Activated CD4-positive, alpha-beta T cell treated with anti-CD3 and anti-CD28 coated beads, Interleukin-2, amount 10 ng/mL, durations not matched to agents 24 days and 14 days (primary cell): ENCODE results near the gene PLK2. TPM values are rescaled to one million over a fixed set of nuclear protein-coding genes. Genes with fewer than 3 reads are reported as not detected.
A peak's percentile ranks its signal among the peaks of the same experiment; 100 is the strongest.

ENCODE experiments used
- DNase-seq: peaks from one replicate; pipeline ENCODE4 v3.0.0; 2022
- H3K27ac Mint-ChIP-seq: one replicate; pipeline ENCODE4 v1.8.0; 2022; ENCODE audit warnings: mild to moderate bottlenecking, mixed read lengths
- H3K27me3 Mint-ChIP-seq: one replicate; pipeline ENCODE4 v1.8.0; 2022; ENCODE audit warnings: mixed read lengths
- H3K36me3 Mint-ChIP-seq: one replicate; pipeline ENCODE4 v1.8.0; 2022; ENCODE audit warnings: low read depth, mild to moderate bottlenecking, mixed read lengths
- H3K4me1 Mint-ChIP-seq: one replicate; pipeline ENCODE4 v1.8.0; 2021; ENCODE audit warnings: mixed read lengths
- H3K4me3 Mint-ChIP-seq: one replicate; pipeline ENCODE4 v1.8.0; 2022; ENCODE audit warnings: mild to moderate bottlenecking, moderate library complexity, mixed read lengths
- H3K9me3 Mint-ChIP-seq: one replicate; pipeline ENCODE4 v1.8.0; 2021; ENCODE audit warnings: mixed read lengths
- intact Hi-C: fragments of 100-400 bp; cut with micrococcal nuclease; formaldehyde crosslinking; loops from one replicate; pipeline ENCODE4 v1.15.1; 2023
- total RNA-seq: library from RNA; stranded (reverse); gene quantifications from 2 replicates; pipeline ENCODE4 v1.2.3, GENCODE V29; 2022

Gene PLK2
- total RNA-seq, 1 donor from 2014 or later, result 30.1 TPM

GRCh38 chr5:58493141-58493540 lies 33.3 kb upstream of the PLK2 start:
- no peak for DNase-seq
- H3K4me3 Mint-ChIP-seq, result no peak overlapping the region
- intact Hi-C loops, result no loop called here
- H3K36me3 Mint-ChIP-seq, result no peaks in the 10 kb centered on the region
- no peaks in the 10 kb centered on the region for H3K9me3 Mint-ChIP-seq
- H3K4me1 Mint-ChIP-seq, result no peaks in the 10 kb centered on the region
- no peak overlapping the region for H3K27ac Mint-ChIP-seq
- H3K27me3 Mint-ChIP-seq, result peaks cover 14% of the 10 kb centered on the region

- no peak within 1 kb of the TSS for H3K27ac Mint-ChIP-seq
- intact Hi-C loops, result no loop called here
Measured at GRCh38 chr5:58491216-58491892, 31.5 kb upstream of the PLK2 start, which contains the start of gene GAPT. Gene GAPT, plus strand, starts transcription at chr5:58491435. Its CDS starts 3,102 bp downstream, at chr5:58494537.

GRCh38 chr5:58490402-58491050 lies 30.6 kb upstream of the PLK2 start:
- Mint-ChIP-seq H3K27ac (no peak overlapping the region), H3K36me3 (no peaks in the 10 kb centered on the region), H3K4me1 (no peaks in the 10 kb centered on the region), H3K9me3 (no peaks in the 10 kb centered on the region), H3K4me3 (no peak overlapping the region), H3K27me3 (peaks cover 20% of the 10 kb centered on the region)
- DNase-seq, result no peak
- intact Hi-C loops, result no loop called here

More at GRCh38 chr5:58491216-58491892, 31.5 kb upstream of the PLK2 start, which contains the start of gene GAPT:
- Mint-ChIP-seq H3K27me3 (peaks cover 18% of the 10 kb centered on the region), H3K9me3 (no peaks in the 10 kb centered on the region), H3K4me3 (no peak within 1 kb of the TSS), H3K36me3 (no peaks in the 10 kb centered on the region), H3K4me1 (no peaks in the 10 kb centered on the region)
- DNase-seq, result no peak

GRCh38 chr5:58486290-58486689 lies 26.4 kb upstream of the PLK2 start:
- Mint-ChIP-seq H3K9me3 (no peaks in the 10 kb centered on the region), H3K27ac (no peak overlapping the region), H3K4me3 (no peak overlapping the region), H3K27me3 (peaks cover 17% of the 10 kb centered on the region), H3K36me3 (no peaks in the 10 kb centered on the region), H3K4me1 (no peaks in the 10 kb centered on the region)
- no peak for DNase-seq
- intact Hi-C loops, result no loop called here

GRCh38 chr5:58484505-58484904 lies 24.6 kb upstream of the PLK2 start:
- no peak overlapping the region for H3K4me3 Mint-ChIP-seq
- intact Hi-C loops, result no loop called here
- H3K4me1 Mint-ChIP-seq, result no peaks in the 10 kb centered on the region
- peaks cover 9% of the 10 kb centered on the region for H3K27me3 Mint-ChIP-seq
- no peaks in the 10 kb centered on the region for H3K9me3 Mint-ChIP-seq
- no peaks in the 10 kb centered on the region for H3K36me3 Mint-ChIP-seq
- no peak for DNase-seq
- no peak overlapping the region for H3K27ac Mint-ChIP-seq

GRCh38 chr5:58482536-58482935 lies 22.6 kb upstream of the PLK2 start:
- Mint-ChIP-seq H3K36me3 (no peaks in the 10 kb centered on the region), H3K9me3 (no peaks in the 10 kb centered on the region), H3K4me3 (no peak overlapping the region), H3K27ac (no peak overlapping the region), H3K27me3 (peaks cover 4% of the 10 kb centered on the region), H3K4me1 (peaks cover 2% of the 10 kb centered on the region)
- intact Hi-C loops, result no loop called here
- no peak for DNase-seq

- no peak overlapping the region for H3K27ac Mint-ChIP-seq
- DNase-seq, result no peak
- no peaks in the 10 kb centered on the region for H3K36me3 Mint-ChIP-seq
- intact Hi-C loops, result no loop called here
- peaks cover 2% of the 10 kb centered on the region for H3K4me1 Mint-ChIP-seq
- H3K4me3 Mint-ChIP-seq, result no peak overlapping the region
- peaks cover 4% of the 10 kb centered on the region for H3K27me3 Mint-ChIP-seq
- H3K9me3 Mint-ChIP-seq, result no peaks in the 10 kb centered on the region
Measured at GRCh38 chr5:58481828-58482227, 21.9 kb upstream of the PLK2 start.

- Mint-ChIP-seq H3K4me3 (no peak overlapping the region), H3K36me3 (no peaks in the 10 kb centered on the region), H3K9me3 (no peaks in the 10 kb centered on the region), H3K27me3 (peaks cover 2% of the 10 kb centered on the region), H3K27ac (no peak overlapping the region), H3K4me1 (peaks cover 2% of the 10 kb centered on the region)
- intact Hi-C loops, result no loop called here
- no peak for DNase-seq
Measured at GRCh38 chr5:58481066-58481676, 21.3 kb upstream of the PLK2 start.

GRCh38 chr5:58477760-58478376 lies 18.0 kb upstream of the PLK2 start:
- H3K36me3 Mint-ChIP-seq, result no peaks in the 10 kb centered on the region
- intact Hi-C loops, result loop anchor here (5.0 kb wide), 1 partner anchor 374 kb away; no protein-coding TSS in a partner anchor
- H3K4me3 Mint-ChIP-seq, result no peak overlapping the region
- H3K4me1 Mint-ChIP-seq, result peaks cover 2% of the 10 kb centered on the region
- no peaks in the 10 kb centered on the region for H3K27me3 Mint-ChIP-seq
- H3K9me3 Mint-ChIP-seq, result peaks cover 9% of the 10 kb centered on the region
- DNase-seq, result no peak
- no peak overlapping the region for H3K27ac Mint-ChIP-seq

- intact Hi-C loops, result loop anchor here (5.0 kb wide), 1 partner anchor 377 kb away; no protein-coding TSS in a partner anchor
- no peak for DNase-seq
- Mint-ChIP-seq H3K4me1 (peaks cover 2% of the 10 kb centered on the region), H3K9me3 (peaks cover 9% of the 10 kb centered on the region), H3K27me3 (no peaks in the 10 kb centered on the region), H3K36me3 (no peaks in the 10 kb centered on the region), H3K27ac (no peak overlapping the region), H3K4me3 (no peak overlapping the region)
Measured at GRCh38 chr5:58475404-58475803, 15.5 kb upstream of the PLK2 start.

- peaks cover 5% of the 10 kb centered on the region for H3K27me3 Mint-ChIP-seq
- H3K9me3 Mint-ChIP-seq, result peaks cover 3% of the 10 kb centered on the region
Measured at GRCh38 chr5:58469896-58470295, 10.0 kb upstream of the PLK2 start.

GRCh38 chr5:58466939-58467338 lies 7.1 kb upstream of the PLK2 start:
- no peaks in the 10 kb centered on the region for H3K36me3 Mint-ChIP-seq
- peaks cover 5% of the 10 kb centered on the region for H3K27me3 Mint-ChIP-seq
- intact Hi-C loops, result no loop called here
- no peaks in the 10 kb centered on the region for H3K9me3 Mint-ChIP-seq
- peak; percentile 78 for DNase-seq
- H3K4me3 Mint-ChIP-seq, result no peak overlapping the region
- H3K27ac Mint-ChIP-seq, result no peak overlapping the region
- H3K4me1 Mint-ChIP-seq, result peaks cover 9% of the 10 kb centered on the region

More at GRCh38 chr5:58469896-58470295, 10.0 kb upstream of the PLK2 start:
- Mint-ChIP-seq H3K36me3 (no peaks in the 10 kb centered on the region), H3K27ac (no peak overlapping the region), H3K4me3 (no peak overlapping the region), H3K4me1 (peaks cover 7% of the 10 kb centered on the region)
- intact Hi-C loops, result no loop called here
- no peak for DNase-seq

- intact Hi-C loops, result loop anchor here (1.0 to 5.0 kb wide), 2 partner anchors 812 to 1555 kb away; partner anchors contain the start of gene SETD9
- DNase-seq, result peak; percentile 84
- H3K4me1 Mint-ChIP-seq, result peaks cover 27% of the 10 kb centered on the region
Measured at GRCh38 chr5:58462623-58463230, 2.8 kb upstream of the PLK2 start.

More at GRCh38 chr5:58462623-58463230, 2.8 kb upstream of the PLK2 start:
- Mint-ChIP-seq H3K4me3 (no peak overlapping the region), H3K9me3 (no peaks in the 10 kb centered on the region), H3K27me3 (peaks cover 15% of the 10 kb centered on the region), H3K36me3 (peaks cover 1% of the 10 kb centered on the region), H3K27ac (no peak overlapping the region)
